A549 (cell line): Measurements from ENCODE around the gene IER3IP1. TPM values are rescaled to one million over a fixed set of nuclear protein-coding genes. Genes with fewer than 3 reads are reported as not detected.
A peak's percentile ranks its signal among the peaks of the same experiment; 100 is the strongest.

ENCODE experiments used
- ATAC-seq, 2 experiments: fragments of 200-7000 bp in 1 of 2; fragments of >200 bp in 1 of 2; cut with Nextera tagmentation in 1 of 2; cut with Tn5 transposase in 1 of 2; 3 replicates each; pipeline versions ENCODE4 v1.8.0 to v1.9.1; 2018 to 2020; ENCODE audit warnings: mild to moderate bottlenecking in 1 of 2, moderate library complexity in 1 of 2
- CTCF ChIA-PET: fragments of 300-600 bp; sonication (Branson Sonifier 250); formaldehyde crosslinking; extraction: SDS; loops from one replicate; lab custom pipeline; 2021; ENCODE audit warnings: antibody characterized with exemption, inconsistent platforms; lab: Yijun Ruan, JAX
- POLR2A ChIA-PET: fragments of 350-600 bp; formaldehyde crosslinking; extraction: SDS; loops from one replicate; lab custom pipeline; 2021; ENCODE audit warnings: antibody characterized with exemption, inconsistent platforms; lab: Yijun Ruan, JAX
- DNase-seq, 2 experiments: peaks; one replicate each; pipeline versions ENCODE4 v3.0.0 to v3.0.0-alpha.2; 2011 to 2016; ENCODE audit warnings: low read depth in 1 of 2, low spot score in 1 of 2
- FAIRE-seq: peaks from 2 replicates; lab custom pipeline; 2011; peaks lifted over from hg19 to GRCh38; lab: Jason Lieb, UNC
- H3K27ac ChIP-seq, 2 experiments: fragments of >200 bp; sonication (Bioruptor Twin); formaldehyde crosslinking; 3 replicates each; pipeline ENCODE4 v1.5.1; 2016 to 2017
- H3K4me1 ChIP-seq: fragments of >200 bp; sonication (Bioruptor Twin); formaldehyde crosslinking; 3 replicates; pipeline ENCODE4 v1.6.1; 2016
- H3K4me2 ChIP-seq: fragments of >200 bp; sonication (Bioruptor Twin); formaldehyde crosslinking; 3 replicates; pipeline ENCODE4 v1.6.1; 2016
- H3K4me3 ChIP-seq: fragments of >200 bp; sonication (Bioruptor Twin); formaldehyde crosslinking; 3 replicates; pipeline ENCODE4 v1.5.1; 2016
- H3K9me3 ChIP-seq: fragments of >200 bp; sonication (Bioruptor Twin); formaldehyde crosslinking; 3 replicates; pipeline ENCODE4 v1.6.1; 2016
- ATOH8 ChIP-seq: fragments of 250-450 bp; sonication (Bioruptor Pico); IDR thresholded peaks from 2 replicates; pipeline ENCODE4 v1.5.0; 2020; ENCODE audit warnings: low read depth, mild to moderate bottlenecking, moderate library complexity
- BHLHE40 ChIP-seq: IDR thresholded peaks from 2 replicates; pipeline ENCODE4 v1.6.1; 2012; ENCODE audit warnings: low read depth, low read length, inconsistent platforms
- CBX2 ChIP-seq: fragments of 200-600 bp; sonication (generic); IDR thresholded peaks from 2 replicates; pipeline ENCODE4 v1.6.1; 2016; ENCODE audit warnings: low read depth, mild to moderate bottlenecking, borderline replicate concordance
- CHD2 ChIP-seq: fragments of 150-350 bp; IDR thresholded peaks from 2 replicates; pipeline ENCODE4 v1.6.1; 2014; ENCODE audit warnings: low read length; ENCODE audit not compliant: partially characterized antibody
- CHD4 ChIP-seq: fragments of 200-600 bp; sonication (generic); IDR thresholded peaks from 2 replicates; pipeline ENCODE4 v1.6.1; 2016; ENCODE audit warnings: antibody characterized with exemption, mild to moderate bottlenecking, borderline replicate concordance
- ESRRA ChIP-seq: fragments of 150-350 bp; IDR thresholded peaks from 2 replicates; pipeline ENCODE4 v1.6.1; 2014; ENCODE audit warnings: mild to moderate bottlenecking, low read length, borderline replicate concordance
- FOSB ChIP-seq: fragments of 250-450 bp; sonication (Bioruptor Pico); IDR thresholded peaks from 2 replicates; pipeline ENCODE4 v1.5.0; 2020; ENCODE audit warnings: mild to moderate bottlenecking, moderate library complexity
- FOXS1 ChIP-seq: fragments of 250-450 bp; sonication (Bioruptor Pico); IDR thresholded peaks from 2 replicates; pipeline ENCODE4 v1.5.0; 2020; ENCODE audit warnings: mild to moderate bottlenecking, moderate library complexity
- GATA3 ChIP-seq: IDR thresholded peaks from 2 replicates; pipeline ENCODE4 v1.6.1; 2012; ENCODE audit warnings: borderline replicate concordance
- HES2 ChIP-seq: fragments of >200 bp; sonication (Bioruptor Twin); formaldehyde crosslinking; IDR thresholded peaks from 2 replicates; pipeline ENCODE4 v1.6.1; 2016
- HOXB13 ChIP-seq: fragments of 250-450 bp; sonication (Bioruptor Pico); IDR thresholded peaks from 2 replicates; pipeline ENCODE4 v1.5.0; 2020; ENCODE audit warnings: low read depth, mild to moderate bottlenecking, moderate library complexity
- JUN ChIP-seq, 2 experiments: fragments of >200 bp; sonication (Bioruptor Twin); formaldehyde crosslinking; IDR thresholded peaks; 2 replicates in 1 of 2; 3 replicates in 1 of 2; pipeline ENCODE4 v1.6.1; 2016 to 2017
- MAFK ChIP-seq: fragments of 450-650 bp; IDR thresholded peaks from 2 replicates; pipeline ENCODE4 v1.6.1; 2014; ENCODE audit not compliant: partially characterized antibody
- MAZ ChIP-seq: fragments of 150-350 bp; IDR thresholded peaks from 2 replicates; pipeline ENCODE4 v1.6.1; 2014; ENCODE audit warnings: antibody characterized with exemption, low read depth, low read length, borderline replicate concordance
- MYC ChIP-seq: IDR thresholded peaks from 2 replicates; pipeline ENCODE4 v1.6.1; 2012; ENCODE audit warnings: mild to moderate bottlenecking, inconsistent platforms, low read length, improper control_type of control experiment, borderline replicate concordance
- NFE2L2 ChIP-seq: fragments of 150-350 bp; conservative IDR thresholded peaks from 2 replicates; pipeline ENCODE4 v1.6.1; 2014; ENCODE audit warnings: low read length
- NPAS2 ChIP-seq: fragments of 250-450 bp; sonication (Bioruptor Pico); IDR thresholded peaks from 2 replicates; pipeline ENCODE4 v1.8.0; 2022; ENCODE audit warnings: mild to moderate bottlenecking, moderate library complexity, borderline replicate concordance
- PHF8 ChIP-seq: fragments of 200-600 bp; sonication (generic); IDR thresholded peaks from 2 replicates; pipeline ENCODE4 v1.6.1; 2016; ENCODE audit warnings: low read depth, mild to moderate bottlenecking, antibody characterized with exemption, moderate library complexity, borderline replicate concordance
- POLR2A ChIP-seq: IDR thresholded peaks from 2 replicates; pipeline ENCODE4 v1.6.1; 2012; ENCODE audit warnings: mild to moderate bottlenecking, low read length
- RAD21 ChIP-seq, 2 experiments: fragments of >200 bp in 1 of 2; sonication (Bioruptor Twin) in 1 of 2; formaldehyde crosslinking in 1 of 2; IDR thresholded peaks in 1 of 2; conservative IDR thresholded peaks in 1 of 2; 2 replicates in 1 of 2; 3 replicates in 1 of 2; pipeline ENCODE4 v1.6.1; 2012 to 2018; ENCODE audit warnings: inconsistent platforms in 1 of 2
- REST ChIP-seq: fragments of 200-600 bp; sonication (generic); IDR thresholded peaks from 2 replicates; pipeline ENCODE4 v1.6.1; 2016; ENCODE audit warnings: antibody characterized with exemption, mild to moderate bottlenecking, moderate library complexity
- ZC3H11A ChIP-seq: fragments of 450-650 bp; IDR thresholded peaks from 2 replicates; pipeline ENCODE4 v1.6.1; 2014; ENCODE audit warnings: antibody characterized with exemption, mild to moderate bottlenecking
- whole genome bisulfite sequencing: methylation state at CpG from one replicate; pipeline ENCODE4 v1.1.6; 2017; ENCODE audit errors: missing lambda C conversion rate; 5-methylcytosine and 5-hydroxymethylcytosine counted together
- polyA plus RNA-seq, 4 experiments: library from polyadenylated mRNA; depleted of rRNA in 3 of 4; stranded (reverse); fragments of >200 nt; fragmentation: RNase III in 1 of 4; extraction: RNeasy Plus Mini Kit Qiagen cat#74134 plus additional on column Dnase treatment in 1 of 4; gene quantifications; 2 replicates in 3 of 4; 3 replicates in 1 of 4; pipeline ENCODE4 v1.2.3, GENCODE V29; 2011 to 2017
- TF ChIP-seq, protein P1 (sequence below): IDR thresholded peaks from 2 replicates; pipeline ENCODE4 v1.6.1; 2012
- TF ChIP-seq, protein P2 (sequence below): IDR thresholded peaks from 2 replicates; pipeline ENCODE4 v1.6.1; 2012; ENCODE audit warnings: low read depth, borderline replicate concordance

The IER3IP1 gene
- polyA plus RNA-seq, 2 of the 4 experiments (the other 2 are of a cell fraction), result 24.5 to 25.1 TPM

- H3K4me1 ChIP-seq, result peaks cover 8% of the 10 kb centered on the region; the same call in 1 of the 3 replicates
- FAIRE-seq (no peak), ATAC-seq (no peak), DNase-seq (no peak)
- CTCF ChIA-PET, result interaction anchor here (1.0 kb wide), 1 partner anchor 53 kb away, joined by 3 read pairs; no protein-coding TSS in a partner anchor
- H3K27ac ChIP-seq, result peak overlapping the region; percentile 79 to 87; a peak in 5 of 6 replicates
- no peaks in the 10 kb centered on the region for H3K9me3 ChIP-seq
- H3K4me2 ChIP-seq, result peak overlapping the region; percentile 80
- H3K4me3 ChIP-seq, result no peak overlapping the region; the same call in 1 of the 3 replicates
- POLR2A ChIA-PET, result no interaction called here
- no peak for TF ChIP-seq NFE2L2
- no peak for TF ChIP-seq POLR2A
- TF ChIP-seq GATA3, result no peak
- TF ChIP-seq, protein P1, sequence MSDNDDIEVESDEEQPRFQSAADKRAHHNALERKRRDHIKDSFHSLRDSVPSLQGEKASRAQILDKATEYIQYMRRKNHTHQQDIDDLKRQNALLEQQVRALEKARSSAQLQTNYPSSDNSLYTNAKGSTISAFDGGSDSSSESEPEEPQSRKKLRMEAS, result no peak
- no peak for TF ChIP-seq MAFK
Observed at GRCh38 chr18:47151439-47151838, 24.7 kb downstream of the IER3IP1 start.

- Histone ChIP-seq H3K4me2 (peak overlapping the region; percentile 80), H3K9me3 (no peaks in the 10 kb centered on the region), H3K4me1 (peaks cover 8% of the 10 kb centered on the region; the same call in 1 of the 3 replicates), H3K4me3 (peak overlapping the region; percentile 54), H3K27ac (peak overlapping the region; percentile 79 to 87)
- peak; percentile 48 to 56 for ATAC-seq
- CTCF ChIA-PET, result interaction anchor here (0.9 to 1.2 kb wide), 3 partner anchors 15 to 54 kb away, joined by 3 read pairs; no protein-coding TSS in a partner anchor
- FAIRE-seq, result no peak
- WGBS, result 6% methylated on average over 9 of the region's 13 CpGs
- TF ChIP-seq HES2 (no peak), FOXS1 (CRISPR knock-in tag) (no peak), CHD2 (no peak), CBX2 (no peak), RAD21 (conservative IDR thresholded peaks at IDR 0.05 in 1 of 2, IDR thresholded peaks at IDR 0.05 in 1 of 2) (no peak), HOXB13 (CRISPR knock-in tag) (no peak), NFE2L2 (no peak), BHLHE40 (no peak), ZC3H11A (no peak), REST (no peak), NPAS2 (CRISPR knock-in tag) (no peak)
- POLR2A ChIA-PET, result interaction anchor here (0.9 to 1.5 kb wide), 6 partner anchors 13 to 655 kb away, joined by 3 to 7 read pairs (median 4); no protein-coding TSS in a partner anchor
- no peak for DNase-seq
Observed at GRCh38 chr18:47150824-47151366, 25.3 kb downstream of the IER3IP1 start.

GRCh38 chr18:47150029-47150823, 25.9 kb downstream of the IER3IP1 start, which contains the start of gene HDHD2:
TSS of gene HDHD2 (minus strand) at chr18:47150500. CDS start at chr18:47136439, 14,061 bp downstream.
- POLR2A ChIA-PET, result interaction anchor here (0.5 to 1.5 kb wide), 12 partner anchors 13 to 656 kb away, joined by 3 to 8 read pairs (median 4); partner anchors contain the start of genes KATNAL2 and PIAS2
- DNase-seq (peak; percentile 58 to 74), ATAC-seq (peak; percentile 97 to 98), FAIRE-seq (no peak)
- CTCF ChIA-PET, result interaction anchor here (0.7 to 1.2 kb wide), 5 partner anchors 15 to 55 kb away, joined by 3 to 5 read pairs (median 3); no protein-coding TSS in a partner anchor
- peaks cover 8% of the 10 kb centered on the region; the same call in 1 of the 3 replicates for H3K4me1 ChIP-seq
- peak within 1 kb of the TSS; percentile 79 to 87 for H3K27ac ChIP-seq
- peak within 1 kb of the TSS; percentile 80 for H3K4me2 ChIP-seq
- H3K4me3 ChIP-seq, result peak within 1 kb of the TSS; percentile 54
- H3K9me3 ChIP-seq, result no peaks in the 10 kb centered on the region
- WGBS, result 2% methylated on average over 17 of the region's 70 CpGs
- TF ChIP-seq MAZ (no peak), ESRRA (no peak), NPAS2 (CRISPR knock-in tag) (no peak), ATOH8 (no peak), FOSB (CRISPR knock-in tag) (no peak), JUN (IDR thresholded peaks at IDR 0.05) (peak; percentile 42 to 91; a peak in 4 of 5 replicates), PHF8 (peak; percentile 88; the same call in 1 of the 2 replicates), CHD4 (no peak), MYC (peak; percentile 4; the same call in 1 of the 2 replicates), GATA3 (no peak), ZC3H11A (no peak)
- TF ChIP-seq, protein P2, sequence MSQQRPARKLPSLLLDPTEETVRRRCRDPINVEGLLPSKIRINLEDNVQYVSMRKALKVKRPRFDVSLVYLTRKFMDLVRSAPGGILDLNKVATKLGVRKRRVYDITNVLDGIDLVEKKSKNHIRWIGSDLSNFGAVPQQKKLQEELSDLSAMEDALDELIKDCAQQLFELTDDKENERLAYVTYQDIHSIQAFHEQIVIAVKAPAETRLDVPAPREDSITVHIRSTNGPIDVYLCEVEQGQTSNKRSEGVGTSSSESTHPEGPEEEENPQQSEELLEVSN, result peak; percentile 58
